ENCODE measurements around the gene RRP15. TPM values are rescaled to one million over a fixed set of nuclear protein-coding genes. Genes with fewer than 3 reads are reported as not detected.
A peak's percentile ranks its signal among the peaks of the same experiment; 100 is the strongest.

The RRP15 gene
- total RNA-seq, 1 experiment from 2014 or later: 83.1 TPM

- peaks cover 84% of the 10 kb centered on the region for H3K27me3 Mint-ChIP-seq (ENCODE audit: insufficient read depth, unreplicated experiment)
- no peaks in the 10 kb centered on the region for H3K36me3 Mint-ChIP-seq (ENCODE audit: insufficient read depth, unreplicated experiment)
- CTCF ChIA-PET: interaction anchor here (0.6 to 1.6 kb wide), 4 partner anchors 12 to 1555 kb away, joined by 3 to 4 read pairs (median 3); no protein-coding TSS in a partner anchor
- H3K27ac Mint-ChIP-seq (ENCODE audit: low read depth, unreplicated experiment): no peak overlapping the region
- H3K9me3 Mint-ChIP-seq (ENCODE audit: unreplicated experiment): no peaks in the 10 kb centered on the region
- no peaks in the 10 kb centered on the region for H3K4me1 Mint-ChIP-seq (ENCODE audit: insufficient read depth, unreplicated experiment)
- intact Hi-C loops (cut with micrococcal nuclease): loop anchor here (10.0 kb wide), 1 partner anchor 1157 kb away; no protein-coding TSS in a partner anchor
- no peak overlapping the region for H3K4me3 Mint-ChIP-seq (ENCODE audit: unreplicated experiment)
- no peak for TF ChIP-seq CTCF (IDR thresholded peaks at IDR 0.05; ENCODE audit: unreplicated experiment)
- POLR2A ChIA-PET: interaction anchor here (0.6 to 1.3 kb wide), 3 partner anchors 13 to 391 kb away, joined by 3 read pairs; no protein-coding TSS in a partner anchor
- no TSS peak for BruUV-seq (replicated peaks)
- no peak for DNase-seq (ENCODE audit: unreplicated experiment)
These were observed 27.7 kb upstream of the RRP15 start for GRCh38 chr1:218257371-218257770.

GRCh38 chr1:218257971-218258370 lies 27.1 kb upstream of the RRP15 start:
- DNase-seq (ENCODE audit: unreplicated experiment): peak; percentile 25
- POLR2A ChIA-PET: interaction anchor here (0.6 to 1.3 kb wide), 4 partner anchors 12 to 424 kb away, joined by 3 read pairs; no protein-coding TSS in a partner anchor
- H3K27me3 Mint-ChIP-seq (ENCODE audit: insufficient read depth, unreplicated experiment): peaks cover 84% of the 10 kb centered on the region
- BruUV-seq (replicated peaks): no TSS peak
- intact Hi-C loops (cut with micrococcal nuclease): loop anchor here (10.0 kb wide), 1 partner anchor 1157 kb away; no protein-coding TSS in a partner anchor
- no peaks in the 10 kb centered on the region for H3K9me3 Mint-ChIP-seq (ENCODE audit: unreplicated experiment)
- CTCF ChIA-PET: interaction anchor here (0.8 to 1.6 kb wide), 3 partner anchors 20 to 1554 kb away, joined by 3 to 4 read pairs (median 3); no protein-coding TSS in a partner anchor
- TF ChIP-seq CTCF (IDR thresholded peaks at IDR 0.05; ENCODE audit: unreplicated experiment): no peak
- H3K4me3 Mint-ChIP-seq (ENCODE audit: unreplicated experiment): no peak overlapping the region
- H3K4me1 Mint-ChIP-seq (ENCODE audit: insufficient read depth, unreplicated experiment): no peaks in the 10 kb centered on the region
- H3K27ac Mint-ChIP-seq (ENCODE audit: low read depth, unreplicated experiment): no peak overlapping the region
- no peaks in the 10 kb centered on the region for H3K36me3 Mint-ChIP-seq (ENCODE audit: insufficient read depth, unreplicated experiment)

- TF ChIP-seq CTCF (IDR thresholded peaks at IDR 0.05; ENCODE audit: unreplicated experiment): no peak
- no TSS peak for BruUV-seq (replicated peaks)
- Mint-ChIP-seq H3K27me3 (ENCODE audit: insufficient read depth, unreplicated experiment) (peaks cover 84% of the 10 kb centered on the region), H3K4me3 (ENCODE audit: unreplicated experiment) (no peak overlapping the region), H3K27ac (ENCODE audit: low read depth, unreplicated experiment) (no peak overlapping the region), H3K4me1 (ENCODE audit: insufficient read depth, unreplicated experiment) (no peaks in the 10 kb centered on the region), H3K9me3 (ENCODE audit: unreplicated experiment) (no peaks in the 10 kb centered on the region), H3K36me3 (ENCODE audit: insufficient read depth, unreplicated experiment) (no peaks in the 10 kb centered on the region)
- CTCF ChIA-PET: interaction anchor here (0.6 to 1.8 kb wide), 14 partner anchors 9 to 1506 kb away, joined by 3 to 12 read pairs (median 4); no protein-coding TSS in a partner anchor
- DNase-seq (ENCODE audit: unreplicated experiment): no peak
- intact Hi-C loops (cut with micrococcal nuclease): loop anchor here (1.0 to 10.0 kb wide), 2 partner anchors 808 to 1155 kb away; no protein-coding TSS in a partner anchor
- POLR2A ChIA-PET: interaction anchor here (0.5 kb wide), 1 partner anchor 434 kb away, joined by 3 read pairs; no protein-coding TSS in a partner anchor
These were observed 25.8 kb upstream of the RRP15 start for GRCh38 chr1:218259339-218259738.

- H3K27me3 Mint-ChIP-seq (ENCODE audit: insufficient read depth, unreplicated experiment): peaks cover 84% of the 10 kb centered on the region
- H3K27ac Mint-ChIP-seq (ENCODE audit: low read depth, unreplicated experiment): no peak overlapping the region
- peak; percentile 68 for DNase-seq (ENCODE audit: unreplicated experiment)
- POLR2A ChIA-PET: interaction anchor here (0.6 to 0.7 kb wide), 3 partner anchors 25 to 740 kb away, joined by 3 to 4 read pairs (median 3); partner anchors contain the start of gene RRP15
- intact Hi-C loops (cut with micrococcal nuclease): loop anchor here (1.0 to 10.0 kb wide), 2 partner anchors 808 to 1155 kb away; no protein-coding TSS in a partner anchor
- CTCF ChIA-PET: interaction anchor here (0.6 to 1.8 kb wide), 19 partner anchors 9 to 1506 kb away, joined by 3 to 12 read pairs (median 3); partner anchors contain the start of gene RRP15
- TF ChIP-seq CTCF (IDR thresholded peaks at IDR 0.05; ENCODE audit: unreplicated experiment): peak; percentile 68
- H3K36me3 Mint-ChIP-seq (ENCODE audit: insufficient read depth, unreplicated experiment): no peaks in the 10 kb centered on the region
- no peak overlapping the region for H3K4me3 Mint-ChIP-seq (ENCODE audit: unreplicated experiment)
- H3K9me3 Mint-ChIP-seq (ENCODE audit: unreplicated experiment): no peaks in the 10 kb centered on the region
- no peaks in the 10 kb centered on the region for H3K4me1 Mint-ChIP-seq (ENCODE audit: insufficient read depth, unreplicated experiment)
- BruUV-seq (replicated peaks): no TSS peak
These were observed 25.3 kb upstream of the RRP15 start for GRCh38 chr1:218259800-218260199.
